Neural progenitor cell (in vitro differentiated cells): Measurements from ENCODE around the gene UNG.

Source experiments
- CTCF ChIP-seq: fragments of 200-600 bp; sonication (generic); IDR thresholded peaks from 2 replicates; pipeline ENCODE4 v1.5.1; 2017; ENCODE audit warnings: antibody characterized with exemption, mild to moderate bottlenecking
- EZH2 ChIP-seq: fragments of 200-600 bp; sonication (generic); IDR thresholded peaks from 2 replicates; pipeline ENCODE4 v1.6.1; 2017; ENCODE audit warnings: antibody characterized with exemption, mild to moderate bottlenecking, moderate library complexity

GRCh38 chr12:109144224-109144623 is 46.8 kb downstream of the UNG start:
- TF ChIP-seq CTCF: no peak
- TF ChIP-seq EZH2: no peak
